Ishikawa (cell line): ENCODE measurements around the gene CIAPIN1.

ENCODE experiments used
- CEBPB ChIP-seq: IDR thresholded peaks from 2 replicates; pipeline ENCODE4 v1.6.1; 2012
- CREB1 ChIP-seq: IDR thresholded peaks from 2 replicates; pipeline ENCODE4 v1.6.1; 2012; ENCODE audit warnings: low read depth
- EGR1 ChIP-seq: IDR thresholded peaks from 2 replicates; pipeline ENCODE4 v1.6.1; 2012
- EP300 ChIP-seq: IDR thresholded peaks from 2 replicates; pipeline ENCODE4 v1.6.1; 2012; ENCODE audit warnings: borderline replicate concordance
- FOXM1 ChIP-seq: IDR thresholded peaks from 2 replicates; pipeline ENCODE4 v1.6.1; 2012; ENCODE audit warnings: low read depth, borderline replicate concordance
- NFIC ChIP-seq: IDR thresholded peaks from 2 replicates; pipeline ENCODE4 v1.6.1; 2012
- RAD21 ChIP-seq: IDR thresholded peaks from 2 replicates; pipeline ENCODE4 v1.6.1; 2012; ENCODE audit warnings: low read depth
- TAF1 ChIP-seq: IDR thresholded peaks from 2 replicates; pipeline ENCODE4 v1.6.1; 2012; ENCODE audit warnings: low read depth, mild to moderate bottlenecking
- TCF12 ChIP-seq: IDR thresholded peaks from 2 replicates; pipeline ENCODE4 v1.6.1; 2012; ENCODE audit warnings: low read depth
- TEAD4 ChIP-seq: IDR thresholded peaks from 2 replicates; pipeline ENCODE4 v1.6.1; 2012
- YY1 ChIP-seq: IDR thresholded peaks from 2 replicates; pipeline ENCODE4 v1.6.1; 2012; ENCODE audit warnings: low read depth
- ZBTB7A ChIP-seq: IDR thresholded peaks from 2 replicates; pipeline ENCODE4 v1.6.1; 2012; ENCODE audit warnings: low read depth
- TF ChIP-seq, protein P1 (sequence below): IDR thresholded peaks from 2 replicates; pipeline ENCODE4 v1.6.1; 2012; ENCODE audit warnings: low read depth, mild to moderate bottlenecking
- TF ChIP-seq, protein P2 (sequence below): IDR thresholded peaks from 2 replicates; pipeline ENCODE4 v1.6.1; 2012
- TF ChIP-seq, protein P3 (sequence below): IDR thresholded peaks from 2 replicates; pipeline ENCODE4 v1.6.1; 2012

The CIAPIN1 gene

DNA sequence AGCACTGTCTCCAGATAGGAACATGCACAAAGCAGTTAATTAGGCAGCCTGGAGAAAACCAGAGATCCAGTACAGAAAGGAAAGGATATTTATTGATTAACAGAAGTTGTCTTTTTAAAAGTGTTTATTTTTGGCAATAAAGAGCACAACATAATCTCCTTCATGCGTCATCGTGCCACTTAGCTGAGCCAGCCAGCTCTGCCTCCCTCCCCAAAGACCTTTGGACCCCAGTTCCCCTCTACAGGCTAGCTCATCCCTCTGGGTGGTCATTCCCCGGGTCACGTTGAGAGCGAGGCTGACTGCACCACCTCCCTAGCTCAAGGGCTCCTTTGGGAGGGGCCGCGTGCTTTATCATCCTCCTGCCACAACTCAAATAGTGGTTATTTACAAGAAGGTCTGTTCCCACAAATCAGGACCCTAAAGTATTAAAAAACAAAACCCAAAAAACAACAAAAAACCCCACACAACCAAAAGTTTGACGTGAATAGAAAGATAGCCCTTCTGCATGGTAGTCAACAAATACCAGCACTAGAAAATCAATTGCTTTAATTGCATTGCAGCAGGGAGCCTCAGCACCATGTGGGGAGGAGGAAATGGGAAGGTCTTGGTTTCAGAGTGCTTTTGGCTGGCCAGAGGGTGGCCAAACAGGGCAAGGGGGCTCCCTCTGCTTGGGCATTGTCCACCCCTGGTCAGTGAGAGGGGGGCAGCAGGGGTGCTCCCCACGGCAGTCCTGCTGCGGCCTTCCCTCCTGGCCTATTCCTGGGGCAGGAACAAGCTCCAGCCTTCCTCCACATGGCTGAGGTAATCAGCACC, 24.9 kb upstream of the CIAPIN1 start:
- TF ChIP-seq, protein P1, sequence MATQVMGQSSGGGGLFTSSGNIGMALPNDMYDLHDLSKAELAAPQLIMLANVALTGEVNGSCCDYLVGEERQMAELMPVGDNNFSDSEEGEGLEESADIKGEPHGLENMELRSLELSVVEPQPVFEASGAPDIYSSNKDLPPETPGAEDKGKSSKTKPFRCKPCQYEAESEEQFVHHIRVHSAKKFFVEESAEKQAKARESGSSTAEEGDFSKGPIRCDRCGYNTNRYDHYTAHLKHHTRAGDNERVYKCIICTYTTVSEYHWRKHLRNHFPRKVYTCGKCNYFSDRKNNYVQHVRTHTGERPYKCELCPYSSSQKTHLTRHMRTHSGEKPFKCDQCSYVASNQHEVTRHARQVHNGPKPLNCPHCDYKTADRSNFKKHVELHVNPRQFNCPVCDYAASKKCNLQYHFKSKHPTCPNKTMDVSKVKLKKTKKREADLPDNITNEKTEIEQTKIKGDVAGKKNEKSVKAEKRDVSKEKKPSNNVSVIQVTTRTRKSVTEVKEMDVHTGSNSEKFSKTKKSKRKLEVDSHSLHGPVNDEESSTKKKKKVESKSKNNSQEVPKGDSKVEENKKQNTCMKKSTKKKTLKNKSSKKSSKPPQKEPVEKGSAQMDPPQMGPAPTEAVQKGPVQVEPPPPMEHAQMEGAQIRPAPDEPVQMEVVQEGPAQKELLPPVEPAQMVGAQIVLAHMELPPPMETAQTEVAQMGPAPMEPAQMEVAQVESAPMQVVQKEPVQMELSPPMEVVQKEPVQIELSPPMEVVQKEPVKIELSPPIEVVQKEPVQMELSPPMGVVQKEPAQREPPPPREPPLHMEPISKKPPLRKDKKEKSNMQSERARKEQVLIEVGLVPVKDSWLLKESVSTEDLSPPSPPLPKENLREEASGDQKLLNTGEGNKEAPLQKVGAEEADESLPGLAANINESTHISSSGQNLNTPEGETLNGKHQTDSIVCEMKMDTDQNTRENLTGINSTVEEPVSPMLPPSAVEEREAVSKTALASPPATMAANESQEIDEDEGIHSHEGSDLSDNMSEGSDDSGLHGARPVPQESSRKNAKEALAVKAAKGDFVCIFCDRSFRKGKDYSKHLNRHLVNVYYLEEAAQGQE: no peak
- TF ChIP-seq, protein P2, sequence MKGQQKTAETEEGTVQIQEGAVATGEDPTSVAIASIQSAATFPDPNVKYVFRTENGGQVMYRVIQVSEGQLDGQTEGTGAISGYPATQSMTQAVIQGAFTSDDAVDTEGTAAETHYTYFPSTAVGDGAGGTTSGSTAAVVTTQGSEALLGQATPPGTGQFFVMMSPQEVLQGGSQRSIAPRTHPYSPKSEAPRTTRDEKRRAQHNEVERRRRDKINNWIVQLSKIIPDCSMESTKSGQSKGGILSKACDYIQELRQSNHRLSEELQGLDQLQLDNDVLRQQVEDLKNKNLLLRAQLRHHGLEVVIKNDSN: no peak
- TF ChIP-seq, protein P3, sequence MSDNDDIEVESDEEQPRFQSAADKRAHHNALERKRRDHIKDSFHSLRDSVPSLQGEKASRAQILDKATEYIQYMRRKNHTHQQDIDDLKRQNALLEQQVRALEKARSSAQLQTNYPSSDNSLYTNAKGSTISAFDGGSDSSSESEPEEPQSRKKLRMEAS: no peak
- no peak for TF ChIP-seq TEAD4
- TF ChIP-seq ZBTB7A: no peak
- no peak for TF ChIP-seq EP300
- no peak for TF ChIP-seq NFIC
- TF ChIP-seq RAD21: no peak
- no peak for TF ChIP-seq CEBPB
- TF ChIP-seq FOXM1: no peak
- TF ChIP-seq EGR1: no peak
- no peak for TF ChIP-seq TAF1
- no peak for TF ChIP-seq CREB1
- TF ChIP-seq YY1: no peak
- no peak for TF ChIP-seq TCF12

DNA sequence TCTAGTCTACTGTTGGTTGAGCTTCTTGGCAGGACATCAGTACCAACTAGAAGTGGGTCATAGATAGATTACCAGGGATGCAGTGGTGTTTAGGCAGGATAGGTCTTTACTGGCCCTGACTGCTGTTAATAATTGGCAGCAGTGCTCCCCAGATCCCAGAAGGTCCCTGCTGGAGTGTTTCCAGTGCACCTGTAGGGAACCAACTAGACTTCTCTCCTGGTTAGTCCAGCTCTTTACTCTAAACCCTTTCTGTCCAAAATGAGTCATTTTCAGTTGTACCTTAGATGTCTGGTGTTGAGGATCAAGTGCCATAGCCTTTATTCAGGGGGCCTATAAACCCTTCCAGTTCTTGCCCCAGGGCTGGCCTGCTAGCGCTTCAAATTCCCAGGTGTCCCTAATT, 24.0 kb upstream of the CIAPIN1 start:
- TF ChIP-seq EP300: no peak
- TF ChIP-seq, protein P3: no peak
- no peak for TF ChIP-seq EGR1
- TF ChIP-seq YY1: no peak
- no peak for TF ChIP-seq TEAD4
- TF ChIP-seq, protein P1: no peak
- TF ChIP-seq TAF1: no peak
- TF ChIP-seq CEBPB: no peak
- TF ChIP-seq RAD21: no peak
- TF ChIP-seq FOXM1: no peak
- no peak for TF ChIP-seq ZBTB7A
- TF ChIP-seq TCF12: no peak
- TF ChIP-seq, protein P2: no peak
- no peak for TF ChIP-seq NFIC
- no peak for TF ChIP-seq CREB1

DNA sequence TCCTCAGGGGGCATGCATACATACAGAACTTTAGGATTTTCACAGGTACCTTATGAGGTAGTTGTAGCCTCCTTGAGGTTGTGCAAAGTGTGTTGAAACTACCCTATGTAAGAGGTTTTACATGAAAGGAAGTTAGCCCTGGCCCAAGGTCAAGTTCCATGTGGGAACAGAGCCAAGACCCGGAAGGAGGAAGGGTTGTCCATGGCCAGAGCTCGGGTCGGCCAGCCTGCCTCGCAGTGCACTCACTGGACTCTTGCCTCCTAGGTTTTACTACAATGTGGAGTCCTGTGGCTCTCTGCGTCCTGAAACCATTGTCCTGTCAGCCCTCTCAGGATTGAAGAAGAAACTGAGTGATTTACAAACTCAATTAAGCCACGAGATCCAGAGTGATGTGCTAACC, 23.5 kb upstream of the CIAPIN1 start:
- TF ChIP-seq, protein P3: no peak
- TF ChIP-seq EP300 (no peak), NFIC (peak; percentile 41; the same call in 1 of the 2 replicates)

DNA sequence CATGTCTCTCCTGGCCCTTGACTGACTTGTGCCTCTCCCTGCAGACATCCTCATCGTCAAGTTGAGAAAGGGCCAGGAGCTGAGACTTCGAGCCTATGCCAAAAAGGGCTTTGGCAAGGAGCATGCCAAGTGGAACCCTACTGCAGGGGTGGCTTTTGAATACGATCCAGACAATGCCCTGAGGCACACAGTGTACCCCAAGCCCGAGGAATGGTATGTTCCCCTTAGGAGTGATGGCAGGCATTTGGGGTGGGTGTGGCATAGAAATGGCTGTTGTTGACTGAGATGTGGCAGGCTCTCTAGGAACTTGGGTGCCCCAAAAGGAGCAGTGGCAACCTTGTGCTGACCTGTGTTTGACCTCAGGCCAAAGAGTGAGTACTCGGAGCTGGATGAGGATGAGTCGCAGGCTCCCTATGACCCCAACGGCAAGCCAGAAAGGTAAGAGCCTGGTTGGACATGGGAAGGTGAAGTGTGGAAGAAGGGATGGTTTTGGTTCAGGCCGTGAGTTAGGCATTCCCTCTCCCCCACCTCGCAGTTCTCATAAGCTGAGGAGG, 22.8 kb upstream of the CIAPIN1 start:
- TF ChIP-seq ZBTB7A (no peak), EGR1 (no peak), FOXM1 (no peak), CREB1 (no peak), CEBPB (no peak)
- TF ChIP-seq, protein P2: no peak

DNA sequence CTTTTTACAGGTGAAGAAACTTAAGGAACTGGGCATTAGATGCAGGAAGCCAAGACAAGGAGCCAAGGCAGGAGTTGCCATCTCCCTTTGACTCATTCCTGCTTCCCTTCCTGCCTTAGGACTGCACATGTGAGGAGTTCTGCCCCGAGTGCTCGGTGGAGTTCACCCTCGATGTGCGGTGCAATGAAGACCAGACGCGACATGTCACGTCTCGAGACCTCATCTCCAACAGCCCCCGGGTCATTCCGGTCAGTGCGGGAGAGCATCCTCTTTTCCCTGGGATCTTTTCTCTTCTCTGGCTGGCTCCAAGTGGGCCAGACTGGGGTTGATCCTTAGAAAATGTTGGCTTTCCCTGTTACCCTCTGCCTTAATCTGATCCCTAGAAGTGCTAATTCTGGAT, 21.9 kb upstream of the CIAPIN1 start:
- no peak for TF ChIP-seq TAF1
- no peak for TF ChIP-seq ZBTB7A
- TF ChIP-seq EGR1: no peak
- TF ChIP-seq TEAD4: no peak
- no peak for TF ChIP-seq YY1
- no peak for TF ChIP-seq CEBPB
- no peak for TF ChIP-seq NFIC
- no peak for TF ChIP-seq FOXM1
- no peak for TF ChIP-seq CREB1
- TF ChIP-seq, protein P3: no peak
- TF ChIP-seq, protein P2: no peak
- TF ChIP-seq EP300: no peak
- TF ChIP-seq, protein P1: no peak
- TF ChIP-seq TCF12: no peak
- TF ChIP-seq RAD21: no peak
